SK-N-SH (cell line): ENCODE data around the gene SNX11.

Source experiments
- EP300 ChIP-seq, 2 experiments: IDR thresholded peaks; 2 replicates each; pipeline versions ENCODE4 v1.4.0 to v1.6.1; 2012; ENCODE audit warnings: borderline replicate concordance in 1 of 2, low read depth in 1 of 2, low read length in 1 of 2
- EZH2phosphoT487 ChIP-seq: fragments of 200-600 bp; sonication (generic); IDR thresholded peaks from 2 replicates; pipeline ENCODE4 v1.6.1; 2017; ENCODE audit warnings: low read depth, mixed run types, mild to moderate bottlenecking, antibody characterized with exemption, moderate library complexity, borderline replicate concordance
- TAF1 ChIP-seq: IDR thresholded peaks from 2 replicates; pipeline ENCODE4 v1.6.1; 2012; ENCODE audit warnings: low read depth, mild to moderate bottlenecking, low read length, moderate library complexity, borderline replicate concordance
- YY1 ChIP-seq: IDR thresholded peaks from 2 replicates; pipeline ENCODE4 v1.4.0; 2012; ENCODE audit warnings: low read depth, mild to moderate bottlenecking
- TF ChIP-seq, protein P1 (sequence below): fragments of 200-600 bp; sonication (generic); IDR thresholded peaks from 2 replicates; pipeline ENCODE4 v1.6.1; 2017; ENCODE audit warnings: antibody characterized with exemption, mild to moderate bottlenecking, moderate library complexity

DNA sequence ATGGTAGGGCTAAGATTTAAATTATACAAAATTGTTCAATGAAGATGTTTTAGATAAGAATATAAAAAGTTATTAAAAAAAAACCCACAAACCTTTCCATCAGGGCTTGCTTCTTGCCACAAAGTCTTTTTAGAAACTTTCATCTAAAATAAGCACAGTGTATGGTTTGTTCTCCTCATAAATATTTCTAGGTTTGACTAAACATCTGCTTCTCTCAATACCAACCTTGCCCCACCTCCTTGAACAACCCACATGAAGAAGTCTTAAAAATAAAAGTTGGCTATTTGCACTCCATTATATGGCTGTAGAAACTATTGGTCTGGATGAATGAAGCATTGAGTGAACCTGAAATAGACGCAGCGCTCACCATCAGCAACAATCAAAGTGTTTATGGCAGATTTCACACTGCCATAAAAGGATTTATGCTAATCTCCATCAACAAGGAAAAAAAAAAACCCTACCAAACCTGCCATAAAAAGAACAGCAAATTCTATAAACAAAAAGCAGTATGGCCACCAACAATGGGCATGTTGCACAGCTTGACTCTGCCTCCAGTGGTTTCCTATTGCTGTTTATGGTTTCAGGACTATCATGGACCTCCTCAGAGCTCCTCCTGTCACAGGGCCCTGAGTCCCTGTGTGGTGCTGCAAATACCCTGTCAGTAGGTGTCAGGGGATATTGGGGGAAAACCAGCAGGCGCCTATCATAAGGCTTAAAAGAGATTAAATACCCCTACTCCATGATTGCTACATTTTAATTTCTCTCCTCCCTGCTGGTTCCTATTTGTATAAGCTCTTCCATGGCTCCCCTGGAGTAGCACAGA is 37.6 kb downstream of the SNX11 start:
- TF ChIP-seq, protein P1, sequence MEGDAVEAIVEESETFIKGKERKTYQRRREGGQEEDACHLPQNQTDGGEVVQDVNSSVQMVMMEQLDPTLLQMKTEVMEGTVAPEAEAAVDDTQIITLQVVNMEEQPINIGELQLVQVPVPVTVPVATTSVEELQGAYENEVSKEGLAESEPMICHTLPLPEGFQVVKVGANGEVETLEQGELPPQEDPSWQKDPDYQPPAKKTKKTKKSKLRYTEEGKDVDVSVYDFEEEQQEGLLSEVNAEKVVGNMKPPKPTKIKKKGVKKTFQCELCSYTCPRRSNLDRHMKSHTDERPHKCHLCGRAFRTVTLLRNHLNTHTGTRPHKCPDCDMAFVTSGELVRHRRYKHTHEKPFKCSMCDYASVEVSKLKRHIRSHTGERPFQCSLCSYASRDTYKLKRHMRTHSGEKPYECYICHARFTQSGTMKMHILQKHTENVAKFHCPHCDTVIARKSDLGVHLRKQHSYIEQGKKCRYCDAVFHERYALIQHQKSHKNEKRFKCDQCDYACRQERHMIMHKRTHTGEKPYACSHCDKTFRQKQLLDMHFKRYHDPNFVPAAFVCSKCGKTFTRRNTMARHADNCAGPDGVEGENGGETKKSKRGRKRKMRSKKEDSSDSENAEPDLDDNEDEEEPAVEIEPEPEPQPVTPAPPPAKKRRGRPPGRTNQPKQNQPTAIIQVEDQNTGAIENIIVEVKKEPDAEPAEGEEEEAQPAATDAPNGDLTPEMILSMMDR = no peak
- TF ChIP-seq EZH2phosphoT487 = no peak
- no peak for TF ChIP-seq EP300 (IDR thresholded peaks at IDR 0.05; ENCODE audit: borderline replicate concordance in 1 of 2, low read depth in 1 of 2, low read length in 1 of 2)
- no peak for TF ChIP-seq TAF1
- TF ChIP-seq YY1 = no peak
